Natural killer cell (primary cell): Measurements from ENCODE around the gene TMEM181. TPM values are rescaled to one million over a fixed set of nuclear protein-coding genes. Genes with fewer than 3 reads are reported as not detected.

Source experiments
- ATAC-seq, 3 donors: fragments of 150-1000 bp in 2 of 3; fragments of 200-7000 bp in 1 of 3; cut with Tn5 transposase; 1 replicate in 1 of 3; 2 replicates in 2 of 3; pipeline ENCODE4 v1.10.0; 2021; ENCODE audit warnings: mild to moderate bottlenecking in 2 of 3, moderate library complexity in 2 of 3
- DNase-seq, 2 donors: peaks; one replicate each; pipeline versions ENCODE4 v3.0.0 to v3.0.0-alpha.2; 2013 to 2021; ENCODE audit warnings: mixed read lengths in 1 of 2
- H3K27ac ChIP-seq: one replicate; pipeline ENCODE4 v1.5.1; 2013; ENCODE audit warnings: mild to moderate bottlenecking, low read length
- H3K27me3 ChIP-seq: one replicate; pipeline ENCODE4 v1.6.1; 2013; ENCODE audit warnings: low read length; ENCODE audit not compliant: control insufficient read depth, insufficient read depth
- H3K36me3 ChIP-seq: one replicate; pipeline ENCODE4 v1.6.1; 2013; ENCODE audit warnings: low read length; ENCODE audit not compliant: control insufficient read depth, insufficient read depth
- H3K4me1 ChIP-seq: one replicate; pipeline ENCODE4 v1.6.1; 2013; ENCODE audit warnings: low read length; ENCODE audit not compliant: control insufficient read depth, insufficient read depth
- H3K4me3 ChIP-seq: one replicate; pipeline ENCODE4 v1.5.1; 2013; ENCODE audit warnings: low read length
- H3K9me3 ChIP-seq: one replicate; pipeline ENCODE4 v1.6.1; 2013; ENCODE audit warnings: low read length; ENCODE audit not compliant: control insufficient read depth, insufficient read depth
- H3K27ac Mint-ChIP-seq, 2 donors: one replicate each; pipeline ENCODE4 v1.8.0; 2022; ENCODE audit warnings: mild to moderate bottlenecking in 2 of 2, mixed read lengths in 2 of 2, moderate library complexity in 1 of 2
- H3K27me3 Mint-ChIP-seq, 2 donors: one replicate each; pipeline ENCODE4 v1.8.0; 2022; ENCODE audit warnings: low read depth in 2 of 2, mixed read lengths in 2 of 2
- H3K36me3 Mint-ChIP-seq: one replicate; pipeline ENCODE4 v1.8.0; 2022; ENCODE audit warnings: mixed read lengths
- H3K4me1 Mint-ChIP-seq, 2 donors: one replicate each; pipeline ENCODE4 v1.8.0; 2022; ENCODE audit warnings: mixed read lengths in 2 of 2
- H3K4me3 Mint-ChIP-seq: one replicate; pipeline ENCODE4 v1.8.0; 2022; ENCODE audit warnings: mild to moderate bottlenecking, moderate library complexity, mixed read lengths
- H3K9me3 Mint-ChIP-seq, 2 donors: one replicate each; pipeline ENCODE4 v1.8.0; 2022; ENCODE audit warnings: mixed read lengths in 2 of 2
- CTCF ChIP-seq: fragments of 200-600 bp; IDR thresholded peaks from one replicate; pipeline ENCODE4 v1.8.0; 2022; ENCODE audit warnings: antibody characterized with exemption
- WGBS: methylation state at CpG from one replicate; pipeline ENCODE4 v1.1.7; 2013; ENCODE audit warnings: missing lambda C conversion rate; ENCODE audit not compliant: insufficient coverage; 5-methylcytosine and 5-hydroxymethylcytosine counted together
- intact Hi-C: fragments of 100-400 bp; cut with micrococcal nuclease; formaldehyde crosslinking; loops from one replicate; pipeline ENCODE4 v1.14.2; 2022
- total RNA-seq, 4 donors: library from RNA; stranded (reverse); fragments of 120-200 nt in 1 of 4; gene quantifications; one replicate each; pipeline versions ENCODE4 v1.2.3 to v1.2.4, GENCODE V29; 2013 to 2022

The TMEM181 gene
- total RNA-seq, 3 donors from 2014 or later (not counting 1 experiment from before 2014, with no cell fraction given), result 44.8 to 60.9 (median 45.0) TPM

DNA sequence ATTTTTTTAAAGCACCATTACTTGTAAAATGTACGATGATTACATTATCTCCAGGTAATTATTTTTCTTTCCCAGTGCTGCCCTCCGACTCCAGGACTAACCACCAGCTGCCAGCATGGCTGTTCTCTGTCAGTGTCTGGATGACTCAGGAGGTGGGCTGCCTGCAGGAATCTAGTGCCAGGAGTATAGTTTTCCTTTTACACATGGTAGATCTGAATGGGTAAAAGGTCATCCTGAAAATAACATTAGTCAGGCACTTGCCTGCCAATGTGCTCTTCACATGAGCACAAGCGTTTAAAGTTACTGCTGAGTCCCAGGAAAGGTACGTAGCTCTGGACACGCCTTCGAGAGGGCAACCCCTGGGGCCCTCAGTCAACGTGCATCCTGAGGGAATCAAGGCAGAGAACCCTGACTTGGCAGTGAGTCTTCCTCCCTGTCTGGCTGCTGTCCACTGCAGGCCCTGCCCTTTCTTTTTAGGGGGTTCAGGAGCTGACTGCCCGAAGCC is 82.3 kb downstream of the TMEM181 start:
- no peaks in the 10 kb centered on the region for H3K27me3 ChIP-seq
- no peaks in the 10 kb centered on the region for H3K9me3 ChIP-seq
- no peak for ATAC-seq
- no peak for TF ChIP-seq CTCF
- H3K27ac Mint-ChIP-seq, result peak overlapping the region; percentile 93 to 94
- DNase-seq, result no peak
- H3K4me1 ChIP-seq, result peaks cover 54% of the 10 kb centered on the region
- H3K36me3 Mint-ChIP-seq, result peaks cover 19% of the 10 kb centered on the region
- H3K4me1 Mint-ChIP-seq, result peaks cover 68 to 73% of the 10 kb centered on the region in 2 donors
- no peaks in the 10 kb centered on the region for H3K27me3 Mint-ChIP-seq
- intact Hi-C loops, result loop anchor here (5.0 kb wide), 1 partner anchor 350 kb away; no protein-coding TSS in a partner anchor
- H3K4me3 Mint-ChIP-seq, result peak overlapping the region; percentile 99
- H3K36me3 ChIP-seq, result peaks cover 39% of the 10 kb centered on the region
- 93% methylated on average over 8 of the region's 8 CpGs for WGBS
- peak overlapping the region; percentile 94 for H3K27ac ChIP-seq
- no peak overlapping the region for H3K4me3 ChIP-seq
- no peaks in the 10 kb centered on the region for H3K9me3 Mint-ChIP-seq

GRCh38 chr6:158643836-158644230 is 83.9 kb downstream of the TMEM181 start:
- Mint-ChIP-seq H3K36me3 (peaks cover 14% of the 10 kb centered on the region), H3K4me1 (peaks cover 62 to 69% of the 10 kb centered on the region in 2 donors), H3K27ac (peak overlapping the region; percentile 93 to 94), H3K4me3 (peak overlapping the region; percentile 99), H3K9me3 (no peaks in the 10 kb centered on the region), H3K27me3 (no peaks in the 10 kb centered on the region)
- H3K27me3 ChIP-seq, result no peaks in the 10 kb centered on the region
- ATAC-seq, result peak in 1 of 3 donors; percentile 2
- TF ChIP-seq CTCF, result no peak
- peak overlapping the region; percentile 80 for H3K4me3 ChIP-seq
- intact Hi-C loops, result loop anchor here (5.0 kb wide), 1 partner anchor 352 kb away; no protein-coding TSS in a partner anchor
- peaks cover 51% of the 10 kb centered on the region for H3K4me1 ChIP-seq
- DNase-seq, result peak in 1 of 2 donors; percentile 51
- H3K9me3 ChIP-seq, result no peaks in the 10 kb centered on the region
- H3K36me3 ChIP-seq, result peaks cover 30% of the 10 kb centered on the region
- peak overlapping the region; percentile 94 for H3K27ac ChIP-seq
- WGBS, result 3% methylated on average over 21 of the region's 21 CpGs

GRCh38 chr6:158644231-158645063 is 84.6 kb downstream of the TMEM181 start, which contains the start of gene DYNLT1:
Gene DYNLT1, minus strand, starts transcription at chr6:158644743. Its CDS starts 35 bp downstream, at chr6:158644708.
- DNase-seq (peak; percentile 85 to 92), ATAC-seq (peak; percentile 69 to 83 (median 78))
- Histone ChIP-seq H3K9me3 (no peaks in the 10 kb centered on the region), H3K27ac (peak within 1 kb of the TSS; percentile 94), H3K4me3 (peak within 1 kb of the TSS; percentile 80), H3K36me3 (peaks cover 24% of the 10 kb centered on the region), H3K4me1 (peaks cover 51% of the 10 kb centered on the region), H3K27me3 (no peaks in the 10 kb centered on the region)
- Mint-ChIP-seq H3K27me3 (no peaks in the 10 kb centered on the region), H3K9me3 (no peaks in the 10 kb centered on the region), H3K4me1 (peaks cover 62 to 69% of the 10 kb centered on the region in 2 donors), H3K4me3 (peak within 1 kb of the TSS; percentile 99), H3K36me3 (peaks cover 14% of the 10 kb centered on the region), H3K27ac (peak within 1 kb of the TSS; percentile 93 to 94)
- TF ChIP-seq CTCF, result no peak
- intact Hi-C loops, result loop anchor here (5.0 kb wide), 1 partner anchor 352 kb away; no protein-coding TSS in a partner anchor
- WGBS, result under 1% methylated on average over 81 of the region's 81 CpGs
